Myometrial cell (primary cell): ENCODE measurements around the gene CACNA1E. TPM values are rescaled to one million over a fixed set of nuclear protein-coding genes. Genes with fewer than 3 reads are reported as not detected.

Experiments used
- total RNA-seq: library from RNA; depleted of rRNA; stranded (reverse); fragments of >200 nt; gene quantifications from 2 replicates; pipeline ENCODE4 v1.2.3, GENCODE V29; 2015

Gene CACNA1E
- not detected in 2 replicates for total RNA-seq

DNA sequence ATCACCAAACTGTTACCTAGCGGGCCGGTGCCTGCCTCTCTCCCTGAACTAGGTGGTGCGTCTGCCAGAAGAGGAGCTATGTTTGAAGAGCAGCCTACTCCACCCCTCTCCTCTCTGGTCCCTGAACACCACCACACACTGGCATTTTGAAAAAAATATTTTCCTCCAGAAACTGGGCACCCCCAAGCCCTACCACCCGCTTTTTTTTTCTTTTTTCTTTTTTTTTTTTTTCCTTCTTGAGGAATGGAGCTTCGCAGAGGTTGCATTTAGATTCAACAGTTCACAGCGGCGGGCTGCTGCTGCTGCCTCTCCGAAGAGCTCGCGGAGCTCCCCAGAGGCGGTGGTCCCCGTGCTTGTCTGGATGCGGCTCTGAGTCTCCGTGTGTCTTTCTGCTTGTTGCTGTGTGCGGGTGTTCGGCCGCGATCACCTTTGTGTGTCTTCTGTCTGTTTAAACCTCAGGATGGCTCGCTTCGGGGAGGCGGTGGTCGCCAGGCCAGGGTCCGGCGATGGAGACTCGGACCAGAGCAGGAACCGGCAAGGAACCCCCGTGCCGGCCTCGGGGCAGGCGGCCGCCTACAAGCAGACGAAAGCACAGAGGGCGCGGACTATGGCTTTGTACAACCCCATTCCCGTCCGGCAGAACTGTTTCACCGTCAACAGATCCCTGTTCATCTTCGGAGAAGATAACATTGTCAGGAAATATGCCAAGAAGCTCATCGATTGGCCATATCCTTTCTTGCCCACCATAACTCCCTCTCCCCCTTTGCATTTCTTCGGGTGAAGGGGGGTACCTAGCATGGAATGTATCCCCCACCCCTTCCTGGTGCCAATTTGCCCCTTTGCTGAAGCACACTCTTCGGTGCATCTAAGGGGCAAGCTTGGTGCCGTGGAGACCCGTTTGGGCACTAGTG, at the start of gene CACNA1E:
Gene CACNA1E, plus strand, starts transcription at position 233 of the 911 bp plus-strand sequence. Its CDS starts 228 bp downstream, at position 461.

